Spleen (tissue), 11 donors: Measurements from ENCODE around the gene NRDC. TPM values are rescaled to one million over a fixed set of nuclear protein-coding genes. Genes with fewer than 3 reads are reported as not detected.

ENCODE experiments used
- DNase-seq: peaks from one replicate; pipeline ENCODE4 v3.0.0-alpha.2; 2020
- H3K27ac ChIP-seq, 8 donors: fragments of 200-600 bp; sonication (generic) in 7 of 8; 1 replicate in 4 of 8; 2 replicates in 4 of 8; pipeline versions ENCODE4 v1.5.0 to v1.8.0; 2016 to 2021; ENCODE audit warnings: inconsistent platforms in 4 of 8, mild to moderate bottlenecking in 4 of 8, moderate library complexity in 1 of 8
- H3K27me3 ChIP-seq, 7 donors: fragments of 200-600 bp; sonication (generic) in 6 of 7; replicated peaks in 1 of 7; 1 replicate in 4 of 7; 2 replicates in 3 of 7; pipeline versions ENCODE4 v1.5.0 to v1.8.0; 2016 to 2021; ENCODE audit warnings: inconsistent platforms in 3 of 7, mild to moderate bottlenecking in 1 of 7
- H3K36me3 ChIP-seq, 6 donors: fragments of 200-600 bp; sonication (generic) in 5 of 6; 1 replicate in 4 of 6; 2 replicates in 2 of 6; pipeline versions ENCODE4 v1.5.0 to v1.8.0; 2016 to 2021; ENCODE audit warnings: inconsistent platforms in 2 of 6
- H3K4me1 ChIP-seq, 6 donors: fragments of 200-600 bp; sonication (generic) in 5 of 6; 1 replicate in 3 of 6; 2 replicates in 3 of 6; pipeline versions ENCODE4 v1.5.0 to v1.8.0; 2016 to 2021; ENCODE audit warnings: inconsistent platforms in 3 of 6
- H3K4me3 ChIP-seq, 8 donors: fragments of 200-600 bp; sonication (generic) in 7 of 8; 1 replicate in 4 of 8; 2 replicates in 4 of 8; pipeline versions ENCODE4 v1.5.0 to v1.8.0; 2016 to 2021; ENCODE audit warnings: inconsistent platforms in 4 of 8, mild to moderate bottlenecking in 4 of 8, moderate library complexity in 2 of 8
- H3K9me3 ChIP-seq, 8 donors: fragments of 200-600 bp; sonication (generic) in 7 of 8; 1 replicate in 4 of 8; 2 replicates in 4 of 8; pipeline versions ENCODE4 v1.5.0 to v1.8.0; 2016 to 2021; ENCODE audit warnings: inconsistent platforms in 4 of 8
- POLR2A ChIP-seq, 3 donors: fragments of 450-650 bp; IDR thresholded peaks; one replicate each; pipeline ENCODE4 v1.5.1; 2017; ENCODE audit warnings: antibody characterized with exemption in 3 of 3, mild to moderate bottlenecking in 1 of 3
- POLR2AphosphoS5 ChIP-seq, 3 donors: sonication (generic); formaldehyde crosslinking; IDR thresholded peaks; one replicate each; pipeline ENCODE4 v1.5.1; 2017; ENCODE audit warnings: antibody characterized with exemption in 3 of 3
- WGBS, 5 donors: extraction: QIAGEN DNeasy Blood & Tissue Kit in 3 of 5; methylation state at CpG; one replicate each; pipeline versions ENCODE4 v1.1.5 to v1.1.7; 2013 to 2018; 5-methylcytosine and 5-hydroxymethylcytosine counted together
- intact Hi-C: fragments of 100-400 bp; cut with DNase I; formaldehyde crosslinking; loops from one replicate; pipeline ENCODE4 v1.15.0; 2023; ENCODE audit warnings: low total_unique reads
- polyA plus RNA-seq, 3 donors: library from polyadenylated mRNA; stranded (reverse); fragments of 200-250 nt; gene quantifications; one replicate each; pipeline ENCODE4 v1.2.1, GENCODE V29; 2013
- total RNA-seq, 7 donors: library from RNA; depleted of rRNA in 3 of 7; stranded (reverse); fragments of >200 nt in 3 of 7; fragmentation: NEBNext Ultra II Directional in 4 of 7; extraction: Animal tissue kit (Norgen Biotek cat#: 25700) in 4 of 7; gene quantifications; one replicate each; pipeline versions ENCODE4 v1.1.0 to v1.2.1, GENCODE V29; 2016 to 2021
- TF ChIP-seq, protein P1 (sequence below), 11 experiments: fragments of 200-600 bp in 7 of 11; fragments of 450-650 bp in 4 of 11; sonication (generic) in 4 of 11; IDR thresholded peaks in 8 of 11; conservative IDR thresholded peaks in 3 of 11; 1 replicate in 7 of 11; 2 replicates in 4 of 11; pipeline versions ENCODE4 v1.4.0 to v1.8.0; 2016 to 2021; ENCODE audit warnings: antibody characterized with exemption in 11 of 11, inconsistent platforms in 4 of 11, mild to moderate bottlenecking in 1 of 11
- donor health status: healthy with polysubstance abuse.
- donor health status: DM: no; HTN: no; CAD: no; lungs with moderate emphysema.
- donor health status: DM: no; HTN: no; CAD: no.
- donor health status: Bipolar disorder and iron deficiency.
- donor health status: healthy.
- donor health status: DM: no; HTN: no; CAD: no.
- donor health status: DM: yes; HTN: yes; CAD: no.

NRDC gene
- total and polyA plus RNA-seq, 10 donors, result 61.3 to 189 (median 120) TPM

DNA sequence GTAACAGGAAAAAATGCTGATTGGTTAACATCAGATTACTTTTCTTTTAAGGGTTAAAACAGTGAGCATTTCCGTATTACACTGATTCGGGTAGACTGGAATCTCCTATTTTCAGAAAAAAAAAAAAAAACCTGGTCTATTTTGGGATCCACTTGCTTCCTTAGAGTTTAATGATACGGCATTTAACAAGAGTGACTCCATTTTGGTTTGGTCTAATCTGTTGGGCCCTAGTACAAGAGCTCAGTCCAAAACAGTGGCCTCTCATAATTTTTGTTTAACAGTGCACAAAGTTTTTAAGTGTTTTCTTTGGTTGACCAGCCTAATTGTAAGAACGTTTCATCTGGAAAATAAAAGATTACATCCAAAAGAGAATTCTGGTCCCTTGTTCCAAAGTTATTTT is 120.2 kb downstream of the NRDC start:
- Histone ChIP-seq H3K4me1 (peaks cover 0 to 6% (median 0%) of the 10 kb centered on the region in 6 donors), H3K9me3 (no peaks in the 10 kb centered on the region), H3K36me3 (peaks cover 0 to 50% (median 12%) of the 10 kb centered on the region in 6 donors), H3K27ac (no peak overlapping the region), H3K27me3 (no peaks in the 10 kb centered on the region), H3K4me3 (no peak overlapping the region)
- WGBS, 5 donors, result 87 to 93% (median 92%) methylated on average over 4 of the region's 4 CpGs
- intact Hi-C loops, result no loop called here
- no peak for DNase-seq
- TF ChIP-seq, protein P1, sequence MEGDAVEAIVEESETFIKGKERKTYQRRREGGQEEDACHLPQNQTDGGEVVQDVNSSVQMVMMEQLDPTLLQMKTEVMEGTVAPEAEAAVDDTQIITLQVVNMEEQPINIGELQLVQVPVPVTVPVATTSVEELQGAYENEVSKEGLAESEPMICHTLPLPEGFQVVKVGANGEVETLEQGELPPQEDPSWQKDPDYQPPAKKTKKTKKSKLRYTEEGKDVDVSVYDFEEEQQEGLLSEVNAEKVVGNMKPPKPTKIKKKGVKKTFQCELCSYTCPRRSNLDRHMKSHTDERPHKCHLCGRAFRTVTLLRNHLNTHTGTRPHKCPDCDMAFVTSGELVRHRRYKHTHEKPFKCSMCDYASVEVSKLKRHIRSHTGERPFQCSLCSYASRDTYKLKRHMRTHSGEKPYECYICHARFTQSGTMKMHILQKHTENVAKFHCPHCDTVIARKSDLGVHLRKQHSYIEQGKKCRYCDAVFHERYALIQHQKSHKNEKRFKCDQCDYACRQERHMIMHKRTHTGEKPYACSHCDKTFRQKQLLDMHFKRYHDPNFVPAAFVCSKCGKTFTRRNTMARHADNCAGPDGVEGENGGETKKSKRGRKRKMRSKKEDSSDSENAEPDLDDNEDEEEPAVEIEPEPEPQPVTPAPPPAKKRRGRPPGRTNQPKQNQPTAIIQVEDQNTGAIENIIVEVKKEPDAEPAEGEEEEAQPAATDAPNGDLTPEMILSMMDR (IDR thresholded peaks at IDR 0.05 in 8 of 11, conservative IDR thresholded peaks at IDR 0.05 in 3 of 11), result no peak
- TF ChIP-seq POLR2AphosphoS5 (IDR thresholded peaks at IDR 0.05) (no peak), POLR2A (IDR thresholded peaks at IDR 0.05) (no peak)

DNA sequence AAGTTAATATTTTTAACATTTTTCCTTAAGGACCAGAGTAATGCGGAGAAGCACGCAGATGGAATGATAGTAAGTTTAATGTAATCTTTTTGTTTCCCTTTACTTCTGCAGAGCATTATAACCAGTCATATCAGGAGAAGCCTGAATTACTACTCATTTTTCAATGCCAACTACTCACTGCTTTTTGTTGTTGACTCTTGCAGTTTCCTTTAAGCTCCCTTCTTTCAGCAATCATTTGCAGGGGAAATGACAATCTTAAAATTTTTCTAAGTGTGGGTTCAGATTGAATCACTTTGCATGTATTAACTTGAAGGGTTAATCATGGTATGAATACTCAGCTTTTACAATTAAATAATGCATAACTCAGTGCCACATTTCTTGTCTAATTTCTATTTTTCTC is 122.2 kb downstream of the NRDC start:
- Histone ChIP-seq H3K27me3 (no peaks in the 10 kb centered on the region), H3K9me3 (peaks cover 0 to 8% (median 0%) of the 10 kb centered on the region in 8 donors), H3K4me1 (peaks cover 0 to 4% (median 0%) of the 10 kb centered on the region in 6 donors), H3K36me3 (peaks cover 0 to 50% (median 24%) of the 10 kb centered on the region in 6 donors), H3K4me3 (no peak overlapping the region), H3K27ac (no peak overlapping the region)
- 66 to 99% (median 95%) methylated on average over 2 of the region's 2 CpGs for WGBS, 5 donors
- intact Hi-C loops, result no loop called here
- TF ChIP-seq POLR2AphosphoS5 (IDR thresholded peaks at IDR 0.05) (no peak), POLR2A (IDR thresholded peaks at IDR 0.05) (no peak)
- TF ChIP-seq, protein P1 (IDR thresholded peaks at IDR 0.05 in 8 of 11, conservative IDR thresholded peaks at IDR 0.05 in 3 of 11), result no peak
- no peak for DNase-seq

DNA sequence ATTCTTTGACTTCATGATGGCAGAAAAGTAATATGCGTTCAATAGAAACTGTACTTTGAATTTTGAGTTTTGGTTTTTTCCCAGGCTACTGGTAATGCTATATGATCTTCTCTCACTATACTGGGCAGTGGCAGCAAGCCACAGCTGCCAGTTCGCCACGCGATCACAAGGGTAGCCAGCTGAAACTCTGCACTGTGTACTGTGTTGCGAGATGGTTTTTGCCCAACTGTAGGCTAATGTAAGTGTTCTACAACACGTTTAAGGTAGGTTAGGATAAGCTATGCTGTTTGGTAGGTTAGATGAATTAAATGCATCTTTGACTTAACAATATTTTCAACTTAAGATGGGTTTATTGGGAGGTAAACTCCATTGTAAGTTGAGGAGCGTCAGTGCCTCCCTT is 123.1 kb downstream of the NRDC start:
- WGBS, 5 donors, result 95 to 97% (median 95%) methylated on average over 7 of the region's 7 CpGs
- TF ChIP-seq POLR2AphosphoS5 (IDR thresholded peaks at IDR 0.05), result no peak
- TF ChIP-seq, protein P1 (IDR thresholded peaks at IDR 0.05 in 8 of 11, conservative IDR thresholded peaks at IDR 0.05 in 3 of 11), result no peak
- TF ChIP-seq POLR2A (IDR thresholded peaks at IDR 0.05), result no peak
- peaks cover 0 to 8% (median 0%) of the 10 kb centered on the region in 8 donors for H3K9me3 ChIP-seq
- H3K36me3 ChIP-seq, result peaks cover 0 to 57% (median 29%) of the 10 kb centered on the region in 6 donors
- intact Hi-C loops, result no loop called here
- no peak overlapping the region for H3K4me3 ChIP-seq
- no peak overlapping the region for H3K27ac ChIP-seq
- no peak for DNase-seq
- H3K27me3 ChIP-seq, result no peaks in the 10 kb centered on the region
- H3K4me1 ChIP-seq, result peaks cover 0 to 4% (median 0%) of the 10 kb centered on the region in 6 donors

DNA sequence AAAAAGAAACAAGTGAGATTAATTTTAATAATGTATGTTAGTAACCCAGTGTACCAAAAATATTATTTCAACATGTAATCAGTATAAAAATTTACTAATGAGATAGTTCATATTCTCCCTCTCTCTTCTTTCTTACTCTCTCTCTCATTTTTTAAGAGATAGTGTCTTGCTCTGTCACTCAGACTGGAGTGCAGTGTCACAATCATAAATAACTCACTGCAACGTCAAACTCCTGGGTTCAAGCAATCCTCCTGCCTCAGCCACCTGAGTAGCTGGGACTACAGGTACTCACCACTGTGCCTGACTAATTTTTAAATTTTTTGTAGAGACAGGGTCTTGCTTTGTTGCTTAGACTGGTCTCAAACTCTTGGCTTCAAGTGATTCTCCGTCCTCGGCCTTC is 123.9 kb downstream of the NRDC start:
- H3K27me3 ChIP-seq, result no peaks in the 10 kb centered on the region
- no peak overlapping the region for H3K27ac ChIP-seq
- WGBS, 5 donors, result 92 to 99% (median 96%) methylated on average over 3 of the region's 3 CpGs
- H3K4me1 ChIP-seq, result peaks cover 0 to 4% (median 0%) of the 10 kb centered on the region in 6 donors
- H3K9me3 ChIP-seq, result peaks cover 0 to 8% (median 0%) of the 10 kb centered on the region in 8 donors
- intact Hi-C loops, result no loop called here
- DNase-seq, result no peak
- TF ChIP-seq POLR2AphosphoS5 (IDR thresholded peaks at IDR 0.05), result no peak
- TF ChIP-seq, protein P1 (IDR thresholded peaks at IDR 0.05 in 8 of 11, conservative IDR thresholded peaks at IDR 0.05 in 3 of 11), result no peak
- no peak for TF ChIP-seq POLR2A (IDR thresholded peaks at IDR 0.05)
- no peak overlapping the region for H3K4me3 ChIP-seq
- peaks cover 0 to 63% (median 29%) of the 10 kb centered on the region in 6 donors for H3K36me3 ChIP-seq
